DMS53 treated with DMSO at 0.1 percent for 48 hours (cell line): ENCODE measurements around the gene LAIR2.
"Not testable (repeated sequence)": the region's sequence is repeated elsewhere in the genome, so short reads cannot be mapped to it uniquely, and the experiment has no call there.

Source experiments
- DNase-seq: peaks from one replicate; lab custom pipeline; 2025; ENCODE audit not compliant: unreplicated experiment; lab: John Stamatoyannopoulos, UW

The LAIR2 gene

GRCh38 chr19:54492568-54492967, 10.1 kb upstream of the LAIR2 start:
- DNase-seq: no peak

- not testable (repeated sequence) for DNase-seq
These were observed 9.6 kb upstream of the LAIR2 start for GRCh38 chr19:54493056-54493455.

- no peak for DNase-seq
These were observed 8.6 kb upstream of the LAIR2 start for GRCh38 chr19:54493967-54494585.

GRCh38 chr19:54495284-54495683, 7.3 kb upstream of the LAIR2 start:
- not testable (repeated sequence) for DNase-seq

- not testable (repeated sequence) for DNase-seq
These were observed 4.7 kb upstream of the LAIR2 start for GRCh38 chr19:54497747-54498450.

- DNase-seq: not testable (repeated sequence)
These were observed 4.2 kb upstream of the LAIR2 start for GRCh38 chr19:54498451-54498772.

GRCh38 chr19:54505542-54505941, 2.9 kb downstream of the LAIR2 start:
- not testable (repeated sequence) for DNase-seq

- DNase-seq: no peak
These were observed 3.4 kb downstream of the LAIR2 start for GRCh38 chr19:54506079-54506478.

- DNase-seq: not testable (repeated sequence)
These were observed 4.5 kb downstream of the LAIR2 start for GRCh38 chr19:54507038-54507717.

GRCh38 chr19:54507824-54508223, 5.2 kb downstream of the LAIR2 start:
- no peak for DNase-seq

- not testable (repeated sequence) for DNase-seq
These were observed 5.9 kb downstream of the LAIR2 start for GRCh38 chr19:54508487-54508886.

- not testable (repeated sequence) for DNase-seq
These were observed 6.7 kb downstream of the LAIR2 start for GRCh38 chr19:54509200-54509940.

- DNase-seq: no peak
These were observed 12.5 kb downstream of the LAIR2 start for GRCh38 chr19:54515156-54515555.

GRCh38 chr19:54517483-54517882, 14.9 kb downstream of the LAIR2 start:
- no peak for DNase-seq

- DNase-seq: peak; percentile 35
These were observed 16.2 kb downstream of the LAIR2 start for GRCh38 chr19:54518844-54519243.

- no peak for DNase-seq
These were observed 18.6 kb downstream of the LAIR2 start for GRCh38 chr19:54521022-54521859.

GRCh38 chr19:54521860-54522513, 19.4 kb downstream of the LAIR2 start:
- no peak for DNase-seq

- no peak for DNase-seq
These were observed 20.8 kb downstream of the LAIR2 start for GRCh38 chr19:54523403-54523802.

GRCh38 chr19:54525636-54526035, 23.0 kb downstream of the LAIR2 start:
- DNase-seq: no peak

- no peak for DNase-seq
These were observed 24.3 kb downstream of the LAIR2 start for GRCh38 chr19:54526972-54527371.
